BE2C (cell line): ENCODE data around the gene PEX5L.

Experiments
- DNase-seq: peaks from one replicate; pipeline ENCODE4 v3.0.0-alpha.2; 2020
- H3K27me3 ChIP-seq: fragments of 250-450 bp; sonication (Bioruptor Pico); 2 replicates; pipeline ENCODE4 v1.5.1; 2020; ENCODE audit warnings: mild to moderate bottlenecking
- H3K36me3 ChIP-seq: fragments of 250-450 bp; sonication (Bioruptor Pico); 2 replicates; pipeline ENCODE4 v1.5.1; 2020; ENCODE audit warnings: mild to moderate bottlenecking
- H3K4me1 ChIP-seq: fragments of 250-450 bp; sonication (Bioruptor Pico); 2 replicates; pipeline ENCODE4 v1.5.1; 2020
- H3K4me3 ChIP-seq: 2 replicates; pipeline ENCODE4 v1.5.1; 2011; ENCODE audit warnings: low read depth, low read length
- H3K9me3 ChIP-seq: fragments of 250-450 bp; sonication (Bioruptor Pico); 2 replicates; pipeline ENCODE4 v1.5.1; 2020
- TF ChIP-seq, protein P1 (sequence below): IDR thresholded peaks from 2 replicates; pipeline ENCODE4 v1.5.1; 2012; ENCODE audit warnings: mild to moderate bottlenecking, low read depth, low read length

PEX5L gene

GRCh38 chr3:179881791-179882190 lies 154.9 kb downstream of the PEX5L start:
- Histone ChIP-seq H3K27me3 (no peaks in the 10 kb centered on the region), H3K36me3 (no peaks in the 10 kb centered on the region), H3K9me3 (no peaks in the 10 kb centered on the region), H3K4me3 (no peak overlapping the region), H3K4me1 (no peaks in the 10 kb centered on the region)
- TF ChIP-seq, protein P1, sequence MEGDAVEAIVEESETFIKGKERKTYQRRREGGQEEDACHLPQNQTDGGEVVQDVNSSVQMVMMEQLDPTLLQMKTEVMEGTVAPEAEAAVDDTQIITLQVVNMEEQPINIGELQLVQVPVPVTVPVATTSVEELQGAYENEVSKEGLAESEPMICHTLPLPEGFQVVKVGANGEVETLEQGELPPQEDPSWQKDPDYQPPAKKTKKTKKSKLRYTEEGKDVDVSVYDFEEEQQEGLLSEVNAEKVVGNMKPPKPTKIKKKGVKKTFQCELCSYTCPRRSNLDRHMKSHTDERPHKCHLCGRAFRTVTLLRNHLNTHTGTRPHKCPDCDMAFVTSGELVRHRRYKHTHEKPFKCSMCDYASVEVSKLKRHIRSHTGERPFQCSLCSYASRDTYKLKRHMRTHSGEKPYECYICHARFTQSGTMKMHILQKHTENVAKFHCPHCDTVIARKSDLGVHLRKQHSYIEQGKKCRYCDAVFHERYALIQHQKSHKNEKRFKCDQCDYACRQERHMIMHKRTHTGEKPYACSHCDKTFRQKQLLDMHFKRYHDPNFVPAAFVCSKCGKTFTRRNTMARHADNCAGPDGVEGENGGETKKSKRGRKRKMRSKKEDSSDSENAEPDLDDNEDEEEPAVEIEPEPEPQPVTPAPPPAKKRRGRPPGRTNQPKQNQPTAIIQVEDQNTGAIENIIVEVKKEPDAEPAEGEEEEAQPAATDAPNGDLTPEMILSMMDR = no peak
- no peak for DNase-seq

GRCh38 chr3:179880868-179881267 lies 155.9 kb downstream of the PEX5L start:
- H3K4me3 ChIP-seq = no peak overlapping the region
- H3K27me3 ChIP-seq = no peaks in the 10 kb centered on the region
- H3K4me1 ChIP-seq = no peaks in the 10 kb centered on the region
- no peaks in the 10 kb centered on the region for H3K36me3 ChIP-seq
- TF ChIP-seq, protein P1 = no peak
- H3K9me3 ChIP-seq = no peaks in the 10 kb centered on the region
- DNase-seq = no peak

GRCh38 chr3:179876440-179876839 lies 160.3 kb downstream of the PEX5L start:
- no peaks in the 10 kb centered on the region for H3K9me3 ChIP-seq
- TF ChIP-seq, protein P1 = no peak
- H3K27me3 ChIP-seq = no peaks in the 10 kb centered on the region
- no peak overlapping the region for H3K4me3 ChIP-seq
- no peak for DNase-seq
- no peaks in the 10 kb centered on the region for H3K36me3 ChIP-seq
- H3K4me1 ChIP-seq = no peaks in the 10 kb centered on the region

DNA sequence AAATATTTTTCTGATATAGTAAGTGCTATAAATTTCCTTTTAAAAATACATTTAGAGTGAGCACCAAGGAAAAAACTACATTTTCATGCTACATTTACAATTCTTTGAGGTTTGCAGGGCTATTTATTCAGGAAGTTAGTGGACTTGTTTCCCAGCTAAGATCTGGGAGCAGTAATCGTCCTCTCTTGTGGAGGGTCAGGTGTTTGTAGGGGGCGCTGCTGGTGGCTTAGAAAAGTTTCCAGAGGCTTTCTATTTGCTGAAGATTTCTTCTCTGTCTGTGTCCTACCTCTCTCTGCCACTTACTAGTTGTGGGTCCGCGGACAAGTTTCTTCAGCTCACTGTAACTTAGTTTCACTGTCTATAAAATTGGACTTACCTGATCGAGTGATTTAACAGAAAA lies 163.9 kb downstream of the PEX5L start:
- Histone ChIP-seq H3K4me3 (no peak overlapping the region), H3K27me3 (no peaks in the 10 kb centered on the region), H3K4me1 (no peaks in the 10 kb centered on the region), H3K36me3 (no peaks in the 10 kb centered on the region), H3K9me3 (no peaks in the 10 kb centered on the region)
- TF ChIP-seq, protein P1 = no peak
- no peak for DNase-seq

GRCh38 chr3:179871782-179872181 lies 165.0 kb downstream of the PEX5L start:
- no peaks in the 10 kb centered on the region for H3K36me3 ChIP-seq
- TF ChIP-seq, protein P1 = no peak

DNA sequence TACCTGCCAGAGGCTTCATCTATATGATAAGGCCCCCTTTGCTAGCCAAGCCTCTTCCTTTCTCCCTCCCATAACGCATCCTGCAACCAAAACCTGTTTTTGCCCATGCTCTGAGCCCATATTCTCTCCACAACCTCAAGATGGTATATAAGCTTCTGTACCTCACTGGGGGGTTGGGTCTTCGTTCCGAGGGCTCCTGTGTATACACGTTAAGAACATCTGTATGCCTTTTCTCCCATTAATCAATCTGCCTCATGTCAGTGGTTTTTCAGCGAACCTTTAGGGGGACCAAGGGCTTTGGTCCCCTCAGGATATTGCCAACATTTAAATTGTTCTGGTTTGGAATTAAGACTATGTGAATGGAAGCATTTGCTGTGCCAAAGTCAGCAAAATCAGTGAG lies 168.0 kb downstream of the PEX5L start:
- Histone ChIP-seq H3K36me3 (no peaks in the 10 kb centered on the region), H3K27me3 (no peaks in the 10 kb centered on the region), H3K4me3 (no peak overlapping the region), H3K4me1 (peaks cover 7% of the 10 kb centered on the region), H3K9me3 (no peaks in the 10 kb centered on the region)
- DNase-seq = no peak
- TF ChIP-seq, protein P1 = no peak

More at GRCh38 chr3:179871782-179872181, 165.0 kb downstream of the PEX5L start:
- DNase-seq = no peak
- Histone ChIP-seq H3K4me1 (no peaks in the 10 kb centered on the region), H3K27me3 (no peaks in the 10 kb centered on the region), H3K4me3 (no peak overlapping the region), H3K9me3 (no peaks in the 10 kb centered on the region)
